Activated CD4-positive, alpha-beta T cell treated with anti-CD3 and anti-CD28 coated beads, Interleukin-2, Interleukin-6, amounts not matched to agents 100 ng/mL and 50 ng/mL, durations not matched to agents 16 hours and 8 hours (primary cell): ENCODE results near the gene DYNC2H1.

Source experiments
- DNase-seq: peaks from one replicate; pipeline ENCODE4 v3.0.0-alpha.2; 2020

DYNC2H1 gene, protein sequence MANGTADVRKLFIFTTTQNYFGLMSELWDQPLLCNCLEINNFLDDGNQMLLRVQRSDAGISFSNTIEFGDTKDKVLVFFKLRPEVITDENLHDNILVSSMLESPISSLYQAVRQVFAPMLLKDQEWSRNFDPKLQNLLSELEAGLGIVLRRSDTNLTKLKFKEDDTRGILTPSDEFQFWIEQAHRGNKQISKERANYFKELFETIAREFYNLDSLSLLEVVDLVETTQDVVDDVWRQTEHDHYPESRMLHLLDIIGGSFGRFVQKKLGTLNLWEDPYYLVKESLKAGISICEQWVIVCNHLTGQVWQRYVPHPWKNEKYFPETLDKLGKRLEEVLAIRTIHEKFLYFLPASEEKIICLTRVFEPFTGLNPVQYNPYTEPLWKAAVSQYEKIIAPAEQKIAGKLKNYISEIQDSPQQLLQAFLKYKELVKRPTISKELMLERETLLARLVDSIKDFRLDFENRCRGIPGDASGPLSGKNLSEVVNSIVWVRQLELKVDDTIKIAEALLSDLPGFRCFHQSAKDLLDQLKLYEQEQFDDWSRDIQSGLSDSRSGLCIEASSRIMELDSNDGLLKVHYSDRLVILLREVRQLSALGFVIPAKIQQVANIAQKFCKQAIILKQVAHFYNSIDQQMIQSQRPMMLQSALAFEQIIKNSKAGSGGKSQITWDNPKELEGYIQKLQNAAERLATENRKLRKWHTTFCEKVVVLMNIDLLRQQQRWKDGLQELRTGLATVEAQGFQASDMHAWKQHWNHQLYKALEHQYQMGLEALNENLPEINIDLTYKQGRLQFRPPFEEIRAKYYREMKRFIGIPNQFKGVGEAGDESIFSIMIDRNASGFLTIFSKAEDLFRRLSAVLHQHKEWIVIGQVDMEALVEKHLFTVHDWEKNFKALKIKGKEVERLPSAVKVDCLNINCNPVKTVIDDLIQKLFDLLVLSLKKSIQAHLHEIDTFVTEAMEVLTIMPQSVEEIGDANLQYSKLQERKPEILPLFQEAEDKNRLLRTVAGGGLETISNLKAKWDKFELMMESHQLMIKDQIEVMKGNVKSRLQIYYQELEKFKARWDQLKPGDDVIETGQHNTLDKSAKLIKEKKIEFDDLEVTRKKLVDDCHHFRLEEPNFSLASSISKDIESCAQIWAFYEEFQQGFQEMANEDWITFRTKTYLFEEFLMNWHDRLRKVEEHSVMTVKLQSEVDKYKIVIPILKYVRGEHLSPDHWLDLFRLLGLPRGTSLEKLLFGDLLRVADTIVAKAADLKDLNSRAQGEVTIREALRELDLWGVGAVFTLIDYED (N-terminal part only)

DNA sequence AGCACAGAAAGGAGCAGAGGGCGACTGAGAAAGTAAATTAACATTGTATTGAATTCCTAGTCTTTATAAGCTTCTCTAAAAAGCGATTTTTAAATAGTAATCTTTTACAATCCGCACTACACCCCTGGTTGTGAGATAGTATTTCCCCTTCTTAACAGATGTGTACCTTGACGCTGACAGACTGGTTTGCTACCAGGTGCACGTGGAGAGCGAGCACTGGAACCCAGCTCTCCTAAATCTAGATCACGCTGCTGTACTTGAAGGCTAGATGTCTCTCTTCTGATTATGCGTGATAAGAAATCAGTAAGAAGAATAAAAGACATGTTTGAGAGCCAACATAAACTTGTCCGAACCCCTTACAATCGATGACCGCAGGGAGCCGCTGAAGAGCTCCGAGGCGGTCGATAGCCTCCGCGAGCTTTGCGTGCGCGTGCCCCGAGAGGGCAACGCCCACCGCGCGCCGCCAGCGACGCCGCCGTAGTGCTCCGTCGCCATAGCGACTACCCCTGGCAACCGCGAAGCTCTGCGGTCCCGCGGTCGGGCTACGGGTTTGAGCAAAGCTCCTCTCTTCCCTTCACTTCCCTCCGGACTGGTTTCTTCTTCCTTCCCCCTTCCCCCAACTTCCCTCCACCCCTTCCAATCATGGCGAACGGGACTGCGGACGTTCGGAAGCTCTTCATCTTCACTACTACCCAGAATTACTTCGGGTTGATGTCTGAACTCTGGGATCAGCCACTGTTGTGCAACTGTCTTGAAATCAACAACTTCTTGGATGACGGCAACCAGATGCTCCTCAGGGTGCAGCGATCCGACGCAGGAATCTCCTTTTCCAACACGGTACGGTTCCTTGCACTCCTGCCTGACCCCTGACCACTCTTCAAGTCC is at the start of gene DYNC2H1:
TSS of gene DYNC2H1 (plus strand) at position 494 of the 885 bp plus-strand sequence. CDS start at position 643, 149 bp downstream.
- peak; percentile 94 for DNase-seq

DNA sequence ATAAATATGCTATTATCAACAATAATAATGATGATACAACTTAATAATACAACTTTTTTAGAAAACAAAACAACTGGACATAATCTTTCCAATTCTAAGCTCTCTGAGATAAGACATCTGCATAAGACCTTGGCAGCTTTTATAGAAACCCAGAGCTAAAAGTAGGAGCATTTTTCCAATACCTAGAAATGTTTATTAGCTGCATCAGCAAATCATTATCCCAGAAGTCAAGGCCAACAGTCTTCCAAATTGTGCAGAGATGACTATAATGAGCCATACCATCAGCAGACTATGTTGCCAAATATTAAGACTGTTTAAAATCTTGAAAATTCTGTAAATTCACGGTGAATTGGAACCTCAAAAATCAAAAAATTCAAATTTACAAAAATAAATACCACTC is 47.6 kb upstream of the DYNC2H1 start:
- DNase-seq, result no peak

DNA sequence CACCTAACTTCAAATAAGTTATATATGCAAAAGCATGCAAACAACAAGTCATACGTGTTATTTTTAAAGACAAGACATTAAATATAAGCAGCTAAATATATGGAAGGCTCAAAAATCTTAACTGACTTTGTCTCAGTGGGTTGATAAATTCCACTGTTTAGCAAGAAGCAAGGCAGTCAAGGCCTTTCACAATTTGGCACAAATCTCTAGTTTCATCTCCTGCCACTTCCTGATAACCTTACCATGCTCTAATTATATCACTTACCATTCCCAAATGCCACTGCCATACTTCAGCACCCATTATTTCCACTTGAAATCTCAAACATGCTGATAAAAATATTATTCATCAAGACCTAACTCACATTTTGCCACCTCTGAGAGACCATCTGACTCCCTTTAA is 42.1 kb upstream of the DYNC2H1 start:
- DNase-seq, result no peak

DNA sequence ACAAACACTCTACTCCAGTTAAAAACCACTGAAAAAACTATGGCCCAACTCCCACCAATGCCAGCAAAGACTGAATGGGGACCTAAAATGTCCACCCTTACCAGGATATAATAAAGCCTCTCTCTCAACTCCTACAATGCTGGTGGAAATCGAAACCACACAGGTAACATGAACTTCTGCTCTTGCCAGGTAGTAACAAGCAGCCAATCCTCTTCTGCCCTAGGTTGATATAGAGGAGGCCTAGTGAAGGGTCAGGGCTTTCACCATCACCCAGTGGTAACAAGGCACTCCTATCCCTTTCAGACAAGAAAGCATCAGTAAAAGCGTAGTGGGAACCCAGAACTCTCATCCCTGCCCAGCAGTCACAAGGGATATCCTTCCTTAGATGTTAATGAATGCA is 39.9 kb upstream of the DYNC2H1 start:
- DNase-seq, result no peak

DNA sequence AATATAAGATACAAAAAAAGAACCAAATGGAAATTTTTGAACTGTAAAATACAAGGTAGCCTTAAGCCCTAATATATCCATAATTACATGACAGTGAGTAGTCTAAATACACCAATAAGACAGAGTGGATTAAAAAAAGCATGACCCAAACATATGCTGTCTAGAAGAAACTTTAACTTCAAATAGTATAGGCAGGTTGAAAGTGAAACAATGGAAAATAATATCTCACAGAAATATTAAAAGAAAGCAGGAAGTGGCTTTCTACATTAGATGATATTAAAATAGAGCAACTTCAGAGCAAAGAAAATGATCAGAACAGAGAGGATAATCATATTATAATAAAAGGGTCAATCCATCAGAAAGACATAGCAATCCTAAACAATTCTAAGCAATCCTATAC is 39.1 kb upstream of the DYNC2H1 start:
- no peak for DNase-seq

DNA sequence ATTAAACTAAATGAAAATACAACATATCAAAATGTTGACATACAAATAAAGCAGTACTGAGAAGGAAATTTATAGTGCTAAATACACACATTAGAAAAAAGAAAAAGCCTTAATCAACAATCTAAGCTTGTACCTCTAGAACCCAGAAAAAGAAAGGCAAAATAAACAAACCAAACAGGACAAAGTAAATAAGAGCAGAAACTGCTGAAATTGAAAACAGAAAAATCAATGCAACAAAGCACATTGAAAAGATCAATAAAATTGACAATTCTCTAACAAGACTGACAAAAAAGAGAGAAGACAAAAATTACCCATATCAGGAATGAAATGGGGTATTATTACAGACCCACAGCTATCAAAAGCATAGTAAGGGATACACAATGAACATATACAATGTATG is 38.2 kb upstream of the DYNC2H1 start:
- DNase-seq, result no peak

DNA sequence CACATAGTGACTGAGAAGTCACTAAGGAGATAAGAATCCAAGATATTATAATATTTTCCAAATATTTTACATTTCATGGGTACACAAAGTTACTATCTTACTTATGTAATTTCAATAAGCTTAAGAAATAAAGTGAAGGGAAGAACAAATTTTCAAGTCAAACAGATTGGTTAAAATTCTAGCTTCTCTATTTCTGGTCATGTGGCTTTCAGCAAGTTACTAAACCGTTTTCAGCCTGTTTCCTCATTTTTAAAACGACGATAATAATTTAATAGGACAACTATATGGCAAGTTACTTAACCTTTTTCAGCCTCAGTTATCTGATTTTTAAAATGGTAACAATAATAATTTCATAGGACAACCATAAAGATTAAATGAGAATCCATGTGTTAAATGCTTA is 32.9 kb upstream of the DYNC2H1 start:
- DNase-seq, result no peak

DNA sequence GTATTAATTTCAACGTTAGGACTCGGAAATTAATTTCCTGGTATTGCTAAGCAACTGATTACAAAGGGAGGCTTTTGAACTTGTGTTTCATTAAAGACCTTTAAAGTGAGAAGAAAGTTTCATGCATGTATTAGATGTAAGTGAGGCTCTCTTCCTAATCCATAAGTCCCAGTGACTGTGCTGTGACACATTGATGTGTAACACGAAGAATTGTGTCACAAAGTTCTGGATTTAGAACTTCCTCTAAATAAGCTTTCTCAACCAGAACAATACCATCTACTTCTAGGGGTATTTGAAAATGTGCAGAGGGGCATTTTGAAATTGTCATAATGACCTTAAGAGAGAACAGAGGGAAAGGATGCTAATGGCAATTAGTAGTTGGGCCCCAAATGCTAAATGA is 31.7 kb upstream of the DYNC2H1 start:
- DNase-seq, result no peak

DNA sequence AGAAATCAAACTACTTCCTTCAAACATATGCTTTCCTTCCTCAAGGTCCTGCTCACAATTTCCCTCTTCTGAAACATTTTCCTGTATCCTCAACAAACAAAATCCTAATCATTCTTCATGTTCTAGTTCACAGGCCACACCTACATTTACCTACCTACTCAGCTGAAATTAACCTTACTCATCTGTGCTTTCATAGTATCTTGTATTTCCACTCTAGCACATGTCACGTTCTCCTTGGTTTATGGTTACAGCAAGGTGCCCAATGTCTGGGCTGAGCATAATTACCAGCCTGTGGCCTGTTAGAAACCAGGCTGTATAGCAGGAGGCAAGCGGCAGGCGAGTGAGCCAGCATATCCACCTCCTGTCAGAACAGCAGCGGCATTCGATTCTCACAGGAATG is 30.5 kb upstream of the DYNC2H1 start:
- no peak for DNase-seq

DNA sequence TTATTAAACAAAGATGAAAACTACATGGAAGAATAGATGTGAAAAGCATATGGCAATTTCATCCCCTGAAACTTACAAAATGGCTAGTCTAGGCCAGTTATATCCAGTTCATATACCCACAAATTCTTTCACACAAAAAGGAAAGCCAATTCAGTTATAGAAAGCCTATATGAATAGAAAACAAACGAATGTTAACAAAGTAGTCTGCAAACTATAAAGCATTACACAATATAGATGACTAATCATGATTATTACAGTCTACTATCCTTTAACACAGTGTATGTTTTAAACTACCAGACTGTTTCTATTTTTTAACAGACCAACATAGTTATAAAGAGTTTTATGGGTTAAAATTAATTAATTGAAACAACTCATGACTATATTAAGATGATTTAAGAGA is 29.4 kb upstream of the DYNC2H1 start:
- DNase-seq, result no peak

DNA sequence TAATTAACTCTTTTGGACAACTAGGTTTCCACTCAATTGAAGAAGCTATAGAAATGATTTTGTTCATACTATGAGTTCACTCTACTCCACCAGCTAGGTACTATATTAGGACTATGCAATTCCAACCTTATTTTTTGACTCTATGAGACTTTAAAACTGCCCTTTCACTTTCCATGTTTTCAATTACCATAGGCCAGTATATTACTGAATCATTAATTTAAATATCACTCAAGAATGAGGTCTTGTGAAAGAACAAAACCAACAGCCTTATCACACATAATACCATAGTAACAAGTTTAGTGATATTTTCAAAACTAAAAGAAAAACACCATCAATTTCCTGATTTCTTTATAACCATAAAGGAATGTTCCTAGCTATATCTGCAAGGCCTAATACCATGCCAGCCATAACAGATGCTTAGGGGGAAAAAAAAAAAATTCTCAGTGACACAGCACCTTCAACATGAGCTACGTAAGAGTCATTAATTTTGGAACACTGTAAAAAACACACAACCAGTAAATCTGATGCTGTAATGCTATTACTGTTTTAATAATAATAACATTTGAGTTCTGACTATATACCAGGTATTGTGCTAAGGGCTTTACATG is 23.4 kb upstream of the DYNC2H1 start:
- DNase-seq, result no peak

DNA sequence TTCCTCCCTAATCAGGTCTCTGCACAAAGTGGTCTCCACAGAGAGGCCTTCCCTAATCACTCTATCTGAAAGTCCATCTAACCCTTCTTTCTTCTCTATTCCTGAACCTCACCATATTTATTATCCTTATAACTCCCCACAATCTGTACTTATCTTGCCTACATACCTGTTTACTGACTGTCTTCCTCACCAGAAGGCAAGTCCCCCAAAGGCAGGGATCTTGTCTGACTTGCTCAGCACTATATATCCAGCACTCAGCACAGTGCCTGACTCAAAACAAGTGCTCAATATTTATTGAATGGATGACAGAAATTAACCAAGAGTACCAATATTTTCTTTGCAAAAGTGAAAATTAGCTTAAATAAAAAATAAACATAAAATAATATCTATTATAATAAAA is 22.8 kb upstream of the DYNC2H1 start:
- no peak for DNase-seq

DNA sequence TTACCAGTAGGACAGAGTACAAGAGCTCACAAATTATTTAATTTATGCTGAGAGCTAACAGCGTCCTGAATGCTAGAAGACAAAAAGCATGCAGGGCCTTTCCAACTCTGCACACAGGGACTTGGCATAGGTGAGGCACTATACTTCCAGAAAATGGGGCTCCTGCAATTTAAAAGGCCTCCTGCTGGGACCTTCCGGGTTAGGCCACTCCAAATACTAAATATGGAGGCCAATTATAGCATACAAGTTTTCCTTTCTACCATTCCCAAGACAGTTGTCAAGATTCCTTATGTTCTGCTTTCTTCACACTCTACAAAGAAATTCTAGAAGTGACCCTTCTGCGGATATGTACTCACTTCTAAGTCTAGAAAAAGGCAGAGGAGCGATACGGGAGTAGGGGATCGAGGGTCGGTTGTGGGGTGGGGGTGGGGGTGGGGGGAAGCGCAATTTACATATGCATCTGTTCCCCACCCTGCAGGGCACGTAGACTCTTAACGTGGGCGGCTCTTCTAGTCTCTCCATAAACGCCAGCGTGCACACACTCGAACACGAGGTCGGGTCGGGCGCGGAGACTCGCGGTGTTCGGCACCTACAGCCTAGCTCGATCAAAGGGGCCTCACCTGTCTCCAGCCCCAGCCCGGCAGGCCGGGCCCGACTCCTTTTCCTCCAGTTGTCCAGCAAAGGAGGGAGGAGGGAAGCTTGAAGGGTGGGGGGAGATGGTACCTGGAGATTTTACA is 18.0 kb upstream of the DYNC2H1 start:
- DNase-seq, result peak; percentile 61

DNA sequence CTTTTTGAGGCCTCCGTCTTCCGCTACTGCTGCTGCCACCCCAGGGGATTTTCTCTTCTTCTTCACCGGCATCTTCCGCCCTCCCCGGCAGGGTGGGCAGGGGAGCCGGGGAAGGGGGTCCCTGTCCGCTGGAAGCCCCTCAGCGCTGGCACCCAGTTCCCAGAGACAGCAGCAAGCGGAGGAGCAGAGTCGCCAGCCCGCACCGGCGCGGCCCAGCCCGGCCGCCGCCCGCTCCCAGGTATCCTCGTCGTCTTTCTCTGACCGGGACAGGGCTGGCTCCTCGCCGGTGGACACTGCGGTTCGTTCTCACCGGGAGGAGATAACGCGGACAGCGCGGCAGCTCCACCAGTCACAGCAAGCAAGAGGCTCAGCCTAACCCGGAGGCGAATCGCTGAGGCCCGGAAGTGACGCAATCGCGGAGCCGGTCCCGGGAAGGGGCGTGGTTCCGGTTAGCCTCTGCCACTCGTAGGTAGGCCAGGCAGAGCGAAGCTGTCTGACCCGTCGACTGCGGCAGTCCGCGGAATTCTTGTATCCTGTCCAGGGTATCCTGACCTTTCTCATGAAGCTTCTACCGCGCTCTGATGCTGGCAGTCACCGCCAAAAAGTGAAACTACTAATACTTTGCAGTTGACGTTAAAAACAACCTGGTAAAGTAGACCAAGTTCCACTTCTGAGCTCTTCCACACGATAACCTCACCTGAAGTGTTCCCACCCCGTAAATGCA is 17.3 kb upstream of the DYNC2H1 start, which contains the start of gene DCUN1D5:
TSS of gene DCUN1D5 (minus strand) at position 360 of the 724 bp plus-strand sequence. CDS start at position 72, 288 bp downstream.
- DNase-seq, result peak; percentile 97

DNA sequence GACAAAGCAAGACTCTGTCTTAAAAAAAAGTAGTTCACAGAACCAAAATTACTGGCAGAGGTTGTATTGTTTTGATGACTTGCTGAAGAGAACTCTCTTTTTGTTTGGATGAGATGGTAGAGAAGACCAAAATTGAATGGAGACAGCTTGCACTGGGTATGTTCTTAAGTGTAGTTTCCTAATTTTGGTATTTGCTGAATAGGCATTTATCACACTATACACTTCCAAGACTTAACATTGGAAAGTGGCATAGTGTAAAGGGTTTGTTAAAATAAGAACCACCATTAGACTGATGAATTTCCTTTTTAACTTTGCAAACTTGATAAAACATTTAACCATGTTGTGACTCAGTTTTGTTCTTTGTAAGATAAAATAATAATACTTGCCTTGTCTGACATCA is 11.9 kb upstream of the DYNC2H1 start:
- DNase-seq, result no peak

DNA sequence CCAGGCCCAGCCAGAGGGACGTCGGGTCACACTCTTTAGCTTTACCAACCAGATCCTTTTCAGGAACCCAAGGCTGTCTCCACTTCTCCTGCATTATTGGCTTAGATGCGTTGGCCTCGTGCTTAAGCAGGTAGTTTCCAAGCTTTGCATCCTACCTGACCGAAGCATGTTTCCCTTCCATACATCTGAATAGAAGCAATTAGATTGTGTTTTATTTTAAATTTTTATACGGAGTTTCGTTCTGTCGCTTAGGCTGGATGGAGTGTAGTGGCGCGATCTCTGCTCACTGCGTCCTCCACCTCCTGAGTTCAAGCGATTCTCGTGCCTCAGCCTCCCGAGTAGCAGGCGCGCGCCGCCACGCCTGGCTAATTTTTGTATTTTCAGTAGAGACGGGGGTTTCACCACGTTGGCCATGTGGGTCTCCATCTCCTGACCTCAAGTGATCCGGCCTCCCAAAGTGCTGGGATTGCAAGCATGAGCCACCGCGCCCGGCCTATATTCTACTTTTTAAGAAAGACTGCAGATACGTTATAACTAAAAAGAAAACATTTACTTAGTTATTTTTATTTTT is 677 bp downstream of the DYNC2H1 start:
- DNase-seq, result peak; percentile 12

DNA sequence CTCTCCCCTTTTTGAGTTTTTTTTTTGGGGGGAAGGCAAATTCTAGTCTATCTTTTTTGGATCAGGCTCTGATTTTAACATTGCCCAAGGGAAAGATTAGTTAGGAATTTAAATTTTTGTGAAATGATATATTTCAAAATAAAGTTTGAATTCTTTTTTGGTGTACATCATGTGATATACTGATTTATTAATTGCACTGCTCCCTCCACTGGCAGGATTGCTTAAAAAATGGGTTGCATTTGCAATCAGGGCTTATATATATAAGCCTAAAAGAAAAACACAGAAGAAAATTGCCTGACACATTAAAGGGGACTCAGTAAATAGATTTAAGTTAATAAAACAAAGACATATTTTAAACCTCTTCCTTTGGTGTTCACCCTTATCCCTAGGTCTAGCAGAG is 1.2 kb downstream of the DYNC2H1 start:
- no peak for DNase-seq

DNA sequence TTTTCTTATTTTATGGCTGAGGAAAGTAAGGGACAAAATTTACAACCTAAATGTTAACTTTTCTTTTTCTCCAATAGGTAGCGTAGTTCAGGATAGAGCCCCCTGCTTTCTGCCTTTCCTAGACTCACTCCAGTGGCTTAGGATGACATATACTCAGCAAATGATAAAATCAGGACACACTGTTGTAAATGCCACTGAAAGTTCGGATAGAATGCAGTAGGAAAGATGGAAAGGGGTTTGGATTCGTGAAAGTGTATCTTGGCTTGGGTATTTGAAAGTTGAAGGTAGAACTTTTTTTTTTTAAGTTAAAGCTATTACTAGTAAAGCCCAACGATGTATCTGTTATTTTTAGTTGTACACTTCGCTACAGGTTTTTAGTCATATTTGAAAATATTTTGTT is 2.2 kb downstream of the DYNC2H1 start:
- no peak for DNase-seq

DNA sequence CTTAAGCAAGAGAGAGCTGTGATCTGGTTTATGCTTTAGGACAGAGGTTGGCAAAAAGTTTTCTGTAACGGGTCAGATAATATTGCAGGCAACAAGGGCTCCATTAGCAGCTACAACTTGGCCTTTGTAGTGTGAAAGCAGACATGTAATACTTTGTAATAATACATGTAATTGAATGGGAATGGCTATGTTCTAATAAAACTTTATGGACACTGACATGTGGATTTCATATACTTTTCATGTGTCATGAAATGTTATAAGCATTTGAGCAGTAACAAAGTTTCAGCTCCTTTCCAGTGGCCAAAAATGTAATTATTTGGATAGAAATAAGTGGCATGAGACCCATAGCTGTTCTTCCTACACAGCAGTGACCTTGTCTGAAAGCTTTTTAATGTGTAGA is 3.1 kb downstream of the DYNC2H1 start:
- no peak for DNase-seq

DNA sequence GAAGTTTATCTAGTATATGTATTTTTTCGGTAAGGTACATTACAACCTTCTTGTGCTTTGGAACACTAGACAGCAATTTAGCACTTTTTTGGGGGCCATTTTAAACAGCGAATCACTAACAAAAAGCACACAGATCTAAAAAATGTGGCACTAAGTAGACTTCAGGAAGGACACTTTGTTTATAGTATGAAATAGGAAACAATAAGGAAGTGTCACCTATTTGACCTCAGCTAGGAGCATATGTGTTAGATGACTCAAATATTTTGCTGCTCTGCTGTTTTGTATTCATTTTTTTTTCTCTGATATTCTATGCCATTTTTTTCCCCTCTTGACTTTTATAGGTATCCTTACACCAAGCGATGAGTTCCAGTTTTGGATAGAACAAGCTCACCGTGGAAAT is 5.6 kb downstream of the DYNC2H1 start:
- no peak for DNase-seq
